K562 (cell line): ENCODE results near the gene MOSPD3. TPM values are rescaled to one million over a fixed set of nuclear protein-coding genes. Genes with fewer than 3 reads are reported as not detected.

ENCODE experiments used
- ATAC-seq: fragments of 200-7000 bp; cut with Tn5 transposase; 3 replicates; pipeline ENCODE4 v1.9.1; 2020; ENCODE audit warnings: moderate library complexity
- BruUV-seq: library from RNA; stranded (reverse); fragments of 400-500 nt; replicated peaks from 2 replicates; lab custom pipeline; 2021; lab: Mats Ljungman, UMichigan
- CTCF ChIA-PET: fragments of 300-600 bp; formaldehyde crosslinking; extraction: SDS; loops from one replicate; lab custom pipeline; 2021; ENCODE audit warnings: low intra/inter-chr PET ratio; lab: Yijun Ruan, JAX
- POLR2A ChIA-PET: fragments of 300-600, 350-650 bp; sonication (Branson Sonifier 250); formaldehyde crosslinking; extraction: SDS; loops from one replicate; lab custom pipeline; 2021; ENCODE audit warnings: antibody characterized with exemption, inconsistent platforms; lab: Yijun Ruan, JAX
- DNase-seq, 4 experiments: peaks; one replicate each; pipeline versions ENCODE4 v3.0.0 to v3.0.0-alpha.2; 2011 to 2018; ENCODE audit warnings: low spot score in 3 of 4, mixed read lengths in 3 of 4; ENCODE audit errors: extremely low read depth in 1 of 4
- FAIRE-seq: peaks from 2 replicates; lab custom pipeline; 2011; peaks lifted over from hg19 to GRCh38; lab: Jason Lieb, UNC
- H2AFZ ChIP-seq: 2 replicates; pipeline ENCODE4 v1.6.0; 2011; ENCODE audit warnings: low read depth, low read length, control low read depth, inconsistent platforms
- H3K27ac ChIP-seq: fragments of 200-600 bp; 3 replicates; pipeline ENCODE4 v1.8.0; 2011; ENCODE audit warnings: low read depth, mild to moderate bottlenecking, control low read depth, inconsistent platforms, low read length, moderate library complexity, mixed read lengths; ENCODE audit errors: extremely low read depth
- H3K27me3 ChIP-seq, 2 experiments: fragments of 300-600 bp in 1 of 2; 2 replicates in 1 of 2; 3 replicates in 1 of 2; pipeline versions ENCODE4 v1.6.0 to v1.8.0; 2011; ENCODE audit warnings: inconsistent platforms in 2 of 2, low read length in 2 of 2, mild to moderate bottlenecking in 1 of 2, mixed read lengths in 1 of 2, moderate library complexity in 1 of 2; ENCODE audit not compliant: control insufficient read depth in 2 of 2, insufficient read depth in 2 of 2
- H3K36me3 ChIP-seq: fragments of 300-600 bp; 3 replicates; pipeline ENCODE4 v1.8.0; 2011; ENCODE audit warnings: mild to moderate bottlenecking, low read length, inconsistent platforms; ENCODE audit not compliant: control insufficient read depth, insufficient read depth
- H3K4me1 ChIP-seq, 2 experiments: fragments of 200-600 bp in 1 of 2; replicated peaks in 1 of 2; 2 replicates in 1 of 2; 3 replicates in 1 of 2; pipeline versions ENCODE4 v1.5.1 to v1.8.0; 2011; ENCODE audit warnings: inconsistent platforms in 2 of 2, low read length in 2 of 2, mild to moderate bottlenecking in 1 of 2, mixed read lengths in 1 of 2, moderate library complexity in 1 of 2; ENCODE audit not compliant: control insufficient read depth in 2 of 2, insufficient read depth in 2 of 2
- H3K4me2 ChIP-seq: 2 replicates; pipeline ENCODE4 v1.6.1; 2011; ENCODE audit warnings: low read length, control low read depth, inconsistent platforms, mixed read lengths; ENCODE audit not compliant: insufficient read depth
- H3K4me3 ChIP-seq: fragments of 200-600 bp; sonication (generic), shearing (Covaris generic); 2 replicates; pipeline ENCODE4 v1.5.1; 2016; ENCODE audit warnings: control low read depth, inconsistent platforms
- H3K79me2 ChIP-seq: fragments of 200-600 bp; 3 replicates; pipeline ENCODE4 v1.8.0; 2011; ENCODE audit warnings: low read length, inconsistent platforms; ENCODE audit not compliant: control insufficient read depth, insufficient read depth
- H3K9ac ChIP-seq, 2 experiments: 2 replicates each; pipeline versions ENCODE4 v1.6.0 to v1.6.1; 2011; ENCODE audit warnings: low read depth in 2 of 2, low read length in 2 of 2, control low read depth in 1 of 2, inconsistent platforms in 1 of 2, mild to moderate bottlenecking in 1 of 2, mixed read lengths in 1 of 2; ENCODE audit not compliant: insufficient read depth in 1 of 2
- H3K9me1 ChIP-seq: one replicate; pipeline ENCODE4 v1.6.0; 2011; ENCODE audit warnings: inconsistent platforms, mild to moderate bottlenecking, low read length, moderate library complexity; ENCODE audit not compliant: control insufficient read depth, insufficient read depth
- H3K9me3 ChIP-seq: replicated peaks from 2 replicates; pipeline ENCODE4 v1.5.1; 2011; ENCODE audit warnings: low read depth, low read length, inconsistent platforms; ENCODE audit not compliant: control insufficient read depth, insufficient read depth
- H4K20me1 ChIP-seq: replicated peaks from 2 replicates; pipeline ENCODE4 v1.6.1; 2011; ENCODE audit warnings: low read length, inconsistent platforms, mixed read lengths; ENCODE audit not compliant: control insufficient read depth, insufficient read depth
- HDAC1 ChIP-seq, 2 experiments: fragments of 450-650 bp; IDR thresholded peaks; 2 replicates each; pipeline ENCODE4 v1.6.1; 2016 to 2017; ENCODE audit warnings: inconsistent platforms in 1 of 2, mild to moderate bottlenecking in 1 of 2, moderate library complexity in 1 of 2
- HMGN3 ChIP-seq: IDR thresholded peaks from 2 replicates; pipeline ENCODE4 v1.6.1; 2011; ENCODE audit warnings: borderline replicate concordance, low read depth, mild to moderate bottlenecking, mixed read lengths, low read length; ENCODE audit not compliant: insufficient read length; ENCODE audit errors: extremely low read depth
- POLR2A ChIP-seq: fragments of 450-650 bp; conservative IDR thresholded peaks from 2 replicates; pipeline ENCODE4 v1.6.1; 2016
- SIRT6 ChIP-seq: IDR thresholded peaks from one replicate; pipeline ENCODE4 v1.6.1; 2012; ENCODE audit warnings: low read depth, mild to moderate bottlenecking, control low read depth, inconsistent platforms, low read length, moderate library complexity
- STAT5B ChIP-seq: fragments of 250-450 bp; sonication (Bioruptor Pico); IDR thresholded peaks from 2 replicates; pipeline ENCODE4 v1.8.0; 2021; ENCODE audit warnings: mild to moderate bottlenecking, inconsistent platforms
- ZNF12 ChIP-seq: sonication (generic); formaldehyde crosslinking; IDR thresholded peaks from 2 replicates; pipeline ENCODE4 v1.4.0; 2020; ENCODE audit warnings: mild to moderate bottlenecking, missing genetic modification reagents
- ZNF780A ChIP-seq: fragments of 250-450 bp; sonication (Bioruptor Pico); IDR thresholded peaks from 2 replicates; pipeline ENCODE4 v1.5.0; 2021; ENCODE audit warnings: mild to moderate bottlenecking
- WGBS: fragments of 100-300 bp; shearing (Covaris generic); methylation state at CpG from one replicate; pipeline ENCODE4 v1.1.6; 2016; ENCODE audit warnings: low coverage, mixed read lengths; ENCODE audit not compliant: insufficient coverage; ENCODE audit errors: missing lambda C conversion rate; 5-methylcytosine and 5-hydroxymethylcytosine counted together
- in situ Hi-C: fragments of 300-500 bp; cut with MboI; formaldehyde crosslinking; loops from 4 replicates; pipeline ENCODE4 v1.15.0; 2018; ENCODE audit warnings: inconsistent platforms, mixed read lengths
- intact Hi-C: fragments of 100-400 bp; cut with micrococcal nuclease; formaldehyde crosslinking; loops from 2 replicates; pipeline ENCODE4 v1.14.2; 2022
- polyA plus RNA-seq, 8 experiments: library from polyadenylated mRNA; depleted of rRNA in 4 of 8; stranded (reverse) in 5 of 8; unstranded in 3 of 8; fragments of >200 nt; fragmentation: Nextera tagmentation in 2 of 8; fragmentation: Illumina TruSeq in 1 of 8; extraction: Ambion mirVana in 2 of 8; extraction: Trizol in 1 of 8; gene quantifications; 2 replicates each; pipeline versions ENCODE4 v1.2.1 to v1.2.3, GENCODE V29; 2011 to 2014; ENCODE audit warnings: inconsistent platforms in 1 of 8, missing spikeins in 1 of 8
- total RNA-seq, 7 experiments: library from RNA; depleted of rRNA in 6 of 7; stranded (reverse); fragments of >200 nt in 6 of 7; fragmentation: Illumina TruSeq in 2 of 7; extraction: Trizol in 2 of 7; gene quantifications; 2 replicates each; pipeline versions ENCODE4 v1.2.1 to v1.2.3, GENCODE V29; 2011 to 2021; ENCODE audit warnings: low replicate concordance in 1 of 7
- TF ChIP-seq, protein P1 (sequence below), 2 experiments: fragments of 450-650 bp; formaldehyde crosslinking in 1 of 2; IDR thresholded peaks; 2 replicates each; pipeline versions ENCODE4 v1.4.0 to v1.6.1; 2014 to 2020; ENCODE audit warnings: mild to moderate bottlenecking in 2 of 2, borderline replicate concordance in 1 of 2, low read depth in 1 of 2

Gene MOSPD3
- total and polyA plus RNA-seq, 9 of the 15 experiments (the other 6 are each of a cell fraction or from before 2014, with no cell fraction given), result 1.4 to 32.1 (median 7.3) TPM

DNA sequence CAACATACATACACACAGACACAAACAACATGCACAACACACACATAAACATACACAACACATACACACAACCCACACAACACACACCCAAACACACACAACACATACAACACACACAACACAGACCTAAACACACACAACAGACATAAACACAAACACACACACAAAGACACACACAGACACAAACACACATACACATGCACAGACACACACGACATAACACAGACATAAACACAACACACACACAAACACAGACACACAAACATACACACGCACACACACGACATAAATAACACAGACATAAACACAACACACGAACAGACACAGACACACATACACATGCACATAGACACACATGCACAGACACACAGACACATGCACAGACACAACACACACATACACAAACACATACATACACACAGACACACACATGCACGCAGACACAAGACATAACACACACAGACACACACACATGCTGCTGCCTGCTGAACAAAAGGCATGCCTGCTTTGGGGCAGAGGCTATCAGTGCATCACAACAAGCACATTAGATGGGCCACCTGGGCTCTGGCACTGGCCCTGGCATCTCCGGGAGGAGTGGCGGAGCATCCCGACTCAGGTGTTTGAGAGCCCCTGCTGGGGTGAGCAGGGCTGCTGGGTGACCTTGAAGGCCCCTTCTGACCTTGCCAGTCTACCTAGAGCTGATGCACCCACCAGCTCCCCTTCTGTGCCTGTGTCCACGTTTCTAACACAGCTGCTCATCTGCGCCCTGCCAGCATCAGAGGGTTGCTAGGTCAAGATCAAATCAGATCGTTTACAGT is 31.7 kb upstream of the MOSPD3 start (continued):
- no peak for TF ChIP-seq SIRT6
- TF ChIP-seq HDAC1 (IDR thresholded peaks at IDR 0.05), result peak in 1 of 2 experiments; percentile 75; a peak in 2 of 4 replicates
- peak; percentile 56 for TF ChIP-seq POLR2A

- Histone ChIP-seq H3K27ac (no peak overlapping the region), H2AFZ (no peak overlapping the region), H3K9me1 (peaks cover 12% of the 10 kb centered on the region), H3K9ac (peak overlapping the region in 1 of 2 experiments; percentile 67; a peak in 2 of 4 replicates), H3K4me3 (no peak overlapping the region), H3K4me2 (no peak overlapping the region), H3K9me3 (no peaks in the 10 kb centered on the region), H3K36me3 (peaks cover 69% of the 10 kb centered on the region), H3K27me3 (no peaks in the 10 kb centered on the region), H4K20me1 (peaks cover 24% of the 10 kb centered on the region), H3K79me2 (peaks cover 31% of the 10 kb centered on the region), H3K4me1 (peaks cover 26 to 64% of the 10 kb centered on the region in 2 experiments)
- FAIRE-seq (no peak), ATAC-seq (no peak), DNase-seq (no peak)
- in situ Hi-C loops, result no loop called here
- no TSS peak for BruUV-seq
- intact Hi-C loops, result no loop called here
- ChIA-PET CTCF (no interaction called here), POLR2A (interaction anchor here (0.6 to 2.2 kb wide), 4 partner anchors 10 to 112 kb away, joined by 3 to 9 read pairs (median 4); no protein-coding TSS in a partner anchor)
- 92% methylated on average over 20 of the region's 20 CpGs for WGBS
- no peak for TF ChIP-seq ZNF12 (CRISPR knock-in tag)
- no peak for TF ChIP-seq STAT5B (CRISPR knock-in tag)
- no peak for TF ChIP-seq ZNF780A (CRISPR knock-in tag)
- TF ChIP-seq, protein P1, sequence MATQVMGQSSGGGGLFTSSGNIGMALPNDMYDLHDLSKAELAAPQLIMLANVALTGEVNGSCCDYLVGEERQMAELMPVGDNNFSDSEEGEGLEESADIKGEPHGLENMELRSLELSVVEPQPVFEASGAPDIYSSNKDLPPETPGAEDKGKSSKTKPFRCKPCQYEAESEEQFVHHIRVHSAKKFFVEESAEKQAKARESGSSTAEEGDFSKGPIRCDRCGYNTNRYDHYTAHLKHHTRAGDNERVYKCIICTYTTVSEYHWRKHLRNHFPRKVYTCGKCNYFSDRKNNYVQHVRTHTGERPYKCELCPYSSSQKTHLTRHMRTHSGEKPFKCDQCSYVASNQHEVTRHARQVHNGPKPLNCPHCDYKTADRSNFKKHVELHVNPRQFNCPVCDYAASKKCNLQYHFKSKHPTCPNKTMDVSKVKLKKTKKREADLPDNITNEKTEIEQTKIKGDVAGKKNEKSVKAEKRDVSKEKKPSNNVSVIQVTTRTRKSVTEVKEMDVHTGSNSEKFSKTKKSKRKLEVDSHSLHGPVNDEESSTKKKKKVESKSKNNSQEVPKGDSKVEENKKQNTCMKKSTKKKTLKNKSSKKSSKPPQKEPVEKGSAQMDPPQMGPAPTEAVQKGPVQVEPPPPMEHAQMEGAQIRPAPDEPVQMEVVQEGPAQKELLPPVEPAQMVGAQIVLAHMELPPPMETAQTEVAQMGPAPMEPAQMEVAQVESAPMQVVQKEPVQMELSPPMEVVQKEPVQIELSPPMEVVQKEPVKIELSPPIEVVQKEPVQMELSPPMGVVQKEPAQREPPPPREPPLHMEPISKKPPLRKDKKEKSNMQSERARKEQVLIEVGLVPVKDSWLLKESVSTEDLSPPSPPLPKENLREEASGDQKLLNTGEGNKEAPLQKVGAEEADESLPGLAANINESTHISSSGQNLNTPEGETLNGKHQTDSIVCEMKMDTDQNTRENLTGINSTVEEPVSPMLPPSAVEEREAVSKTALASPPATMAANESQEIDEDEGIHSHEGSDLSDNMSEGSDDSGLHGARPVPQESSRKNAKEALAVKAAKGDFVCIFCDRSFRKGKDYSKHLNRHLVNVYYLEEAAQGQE (IDR thresholded peaks at IDR 0.05; ENCODE audit: borderline replicate concordance), result no peak
- TF ChIP-seq, protein P1 (CRISPR knock-in tag; IDR thresholded peaks at IDR 0.05; ENCODE audit: low read depth), result no peak
- TF ChIP-seq HMGN3, result no peak
Measured at GRCh38 chr7:100582041-100582579, 30.2 kb upstream of the MOSPD3 start.
